HG02642 (cell line): ENCODE measurements around the gene TMEM253.
A peak's percentile ranks its signal among the peaks of the same experiment; 100 is the strongest.

ENCODE experiments used
- ATAC-seq: cut with Tn5 transposase; IDR thresholded peaks from one replicate; pipeline ENCODE4 v1.9.1; 2021; ENCODE audit warnings: mild to moderate bottlenecking; ENCODE audit not compliant: unreplicated experiment, poor library complexity

TMEM253 gene

GRCh38 chr14:21089271-21089670 lies 11.6 kb upstream of the TMEM253 start:
- ATAC-seq: no peak

- no peak for ATAC-seq
Measured at GRCh38 chr14:21089877-21090193, 11.0 kb upstream of the TMEM253 start.

- ATAC-seq: no peak
Measured at GRCh38 chr14:21090194-21090939, 10.5 kb upstream of the TMEM253 start.

GRCh38 chr14:21090940-21091663 lies 9.8 kb upstream of the TMEM253 start:
- ATAC-seq: no peak

GRCh38 chr14:21091821-21092272 lies 9.0 kb upstream of the TMEM253 start:
- no peak for ATAC-seq

GRCh38 chr14:21092273-21093011 lies 8.4 kb upstream of the TMEM253 start:
- ATAC-seq: peak; percentile 92

- ATAC-seq: no peak
Measured at GRCh38 chr14:21093018-21093417, 7.8 kb upstream of the TMEM253 start.

GRCh38 chr14:21093769-21094681 lies 6.8 kb upstream of the TMEM253 start:
- ATAC-seq: no peak

- no peak for ATAC-seq
Measured at GRCh38 chr14:21095430-21096205, 5.2 kb upstream of the TMEM253 start.

- ATAC-seq: no peak
Measured at GRCh38 chr14:21096438-21096837, 4.4 kb upstream of the TMEM253 start.

GRCh38 chr14:21096978-21097635 lies 3.8 kb upstream of the TMEM253 start:
- ATAC-seq: no peak

GRCh38 chr14:21097636-21098075 lies 3.2 kb upstream of the TMEM253 start:
- no peak for ATAC-seq

- ATAC-seq: no peak
Measured at GRCh38 chr14:21098076-21098891, 2.6 kb upstream of the TMEM253 start, which contains the start of gene ZNF219. Gene ZNF219 (minus strand): TSS chr14:21098655. CDS start chr14:21093591, 5,064 bp downstream.

GRCh38 chr14:21098892-21099595 lies 1.8 kb upstream of the TMEM253 start:
- ATAC-seq: no peak

GRCh38 chr14:21099596-21099985 lies 1.3 kb upstream of the TMEM253 start:
- no peak for ATAC-seq

GRCh38 chr14:21101802-21102413 lies 1.0 kb downstream of the TMEM253 start:
- no peak for ATAC-seq
